ENCODE measurements around the gene RTTN. TPM values are rescaled to one million over a fixed set of nuclear protein-coding genes. Genes with fewer than 3 reads are reported as not detected.

RTTN gene
- total RNA-seq, 2 donors from 2014 or later = 22.3 to 35.4 TPM

GRCh38 chr18:70069382-70069781 lies 136.1 kb downstream of the RTTN start:
- Mint-ChIP-seq H3K27me3 (ENCODE audit: insufficient read depth) (no peaks in the 10 kb centered on the region), H3K36me3 (ENCODE audit: low read depth) (no peaks in the 10 kb centered on the region), H3K4me1 (no peaks in the 10 kb centered on the region), H3K9me3 (no peaks in the 10 kb centered on the region), H3K27ac (no peak overlapping the region), H3K4me3 (no peak overlapping the region)
- Histone ChIP-seq H3K9me3 (ENCODE audit: control insufficient read depth, low read length) (no peaks in the 10 kb centered on the region), H3K9ac (ENCODE audit: extremely low read depth, low read length, poor library complexity, severe bottlenecking) (no peak overlapping the region), H3K27ac (ENCODE audit: low read depth, low read length) (no peak overlapping the region), H3K4me3 (ENCODE audit: low read length) (no peak overlapping the region), H3K4me1 (ENCODE audit: control insufficient read depth, insufficient read depth, low read length) (no peaks in the 10 kb centered on the region), H3K27me3 (ENCODE audit: control insufficient read depth, insufficient read depth, low read length, poor library complexity, severe bottlenecking) (no peaks in the 10 kb centered on the region), H3K36me3 (ENCODE audit: control insufficient read depth, insufficient read depth, low read length) (no peaks in the 10 kb centered on the region)
- TF ChIP-seq CTCF (conservative IDR thresholded peaks at IDR 0.05) = no peak
- DNase-seq = no peak

- TF ChIP-seq CTCF (conservative IDR thresholded peaks at IDR 0.05) = no peak
- Histone ChIP-seq H3K4me3 (ENCODE audit: low read length) (no peak overlapping the region), H3K36me3 (ENCODE audit: control insufficient read depth, insufficient read depth, low read length) (no peaks in the 10 kb centered on the region), H3K9me3 (ENCODE audit: control insufficient read depth, low read length) (no peaks in the 10 kb centered on the region), H3K27ac (ENCODE audit: low read depth, low read length) (no peak overlapping the region), H3K27me3 (ENCODE audit: control insufficient read depth, insufficient read depth, low read length, poor library complexity, severe bottlenecking) (no peaks in the 10 kb centered on the region), H3K9ac (ENCODE audit: extremely low read depth, low read length, poor library complexity, severe bottlenecking) (no peak overlapping the region), H3K4me1 (ENCODE audit: control insufficient read depth, insufficient read depth, low read length) (no peaks in the 10 kb centered on the region)
- H3K4me3 Mint-ChIP-seq = no peak overlapping the region
- H3K27ac Mint-ChIP-seq = no peak overlapping the region
- H3K9me3 Mint-ChIP-seq = no peaks in the 10 kb centered on the region
- no peaks in the 10 kb centered on the region for H3K4me1 Mint-ChIP-seq
- no peaks in the 10 kb centered on the region for H3K36me3 Mint-ChIP-seq (ENCODE audit: low read depth)
- H3K27me3 Mint-ChIP-seq (ENCODE audit: insufficient read depth) = no peaks in the 10 kb centered on the region
- no peak for DNase-seq
These were observed 136.5 kb downstream of the RTTN start for GRCh38 chr18:70068981-70069380.

- Histone ChIP-seq H3K9me3 (ENCODE audit: control insufficient read depth, low read length) (no peaks in the 10 kb centered on the region), H3K27me3 (ENCODE audit: control insufficient read depth, insufficient read depth, low read length, poor library complexity, severe bottlenecking) (no peaks in the 10 kb centered on the region), H3K27ac (ENCODE audit: low read depth, low read length) (no peak overlapping the region), H3K4me1 (ENCODE audit: control insufficient read depth, insufficient read depth, low read length) (no peaks in the 10 kb centered on the region), H3K9ac (ENCODE audit: extremely low read depth, low read length, poor library complexity, severe bottlenecking) (no peak overlapping the region), H3K4me3 (ENCODE audit: low read length) (no peak overlapping the region), H3K36me3 (ENCODE audit: control insufficient read depth, insufficient read depth, low read length) (no peaks in the 10 kb centered on the region)
- Mint-ChIP-seq H3K27ac (no peak overlapping the region), H3K36me3 (ENCODE audit: low read depth) (peaks cover 5% of the 10 kb centered on the region), H3K4me3 (no peak overlapping the region), H3K4me1 (peaks cover 5% of the 10 kb centered on the region), H3K27me3 (ENCODE audit: insufficient read depth) (no peaks in the 10 kb centered on the region), H3K9me3 (no peaks in the 10 kb centered on the region)
- no peak for TF ChIP-seq CTCF (conservative IDR thresholded peaks at IDR 0.05)
- 97 to 100% methylated on average over 1 to 2 of the region's 3 CpGs for WGBS, 2 experiments (ENCODE audit: insufficient coverage in 1 of 2, insufficient read length in 1 of 2)
- no peak for DNase-seq
These were observed 145.8 kb downstream of the RTTN start for GRCh38 chr18:70059684-70060083.
